GM21367 (cell line): ENCODE data around the gene MMP19.
"Not testable (repeated sequence)": the region's sequence is repeated elsewhere in the genome, so short reads cannot be mapped to it uniquely, and the experiment has no call there.

ENCODE experiments used
- ATAC-seq: cut with Tn5 transposase; IDR thresholded peaks from one replicate; pipeline ENCODE4 v1.9.1; 2021; ENCODE audit not compliant: unreplicated experiment

Gene MMP19

DNA sequence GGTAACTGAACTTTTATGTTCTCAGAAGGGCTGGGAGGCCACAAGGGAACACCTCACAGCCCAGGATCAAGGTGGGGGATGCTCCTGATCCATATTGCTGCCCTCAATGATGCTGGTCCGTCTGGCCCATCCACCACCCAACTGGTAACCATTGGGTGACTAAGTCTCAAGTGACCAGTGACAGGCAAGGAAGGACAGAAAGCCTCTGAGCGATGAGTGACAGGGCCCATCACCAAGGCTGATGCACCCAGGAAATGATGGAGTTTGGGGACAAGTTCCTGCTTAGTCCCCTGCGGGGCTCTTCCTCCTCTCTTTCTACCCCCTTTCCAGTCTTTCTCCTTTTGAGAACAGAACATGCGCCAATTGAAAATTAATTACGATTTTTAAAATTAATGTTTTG, 2.6 kb upstream of the MMP19 start:
- ATAC-seq: no peak

DNA sequence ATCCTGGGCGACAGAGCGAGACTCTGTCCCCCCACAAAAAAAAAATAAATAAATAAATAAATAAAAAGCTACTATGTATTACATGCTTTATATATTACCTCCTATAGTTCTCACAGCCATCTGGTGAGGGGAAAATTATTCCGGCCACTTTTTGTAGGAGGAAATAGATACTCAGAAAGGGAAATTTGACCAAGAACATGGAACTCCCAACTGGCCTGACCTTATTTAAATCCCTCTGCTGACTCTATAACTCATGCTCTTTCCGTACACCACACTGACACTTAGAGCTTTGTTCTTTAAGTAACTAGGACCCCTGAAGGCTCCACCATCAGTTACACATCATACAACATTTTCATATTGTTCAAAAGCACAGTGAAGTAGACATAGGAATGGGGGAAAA, 2.2 kb upstream of the MMP19 start:
- no peak for ATAC-seq

DNA sequence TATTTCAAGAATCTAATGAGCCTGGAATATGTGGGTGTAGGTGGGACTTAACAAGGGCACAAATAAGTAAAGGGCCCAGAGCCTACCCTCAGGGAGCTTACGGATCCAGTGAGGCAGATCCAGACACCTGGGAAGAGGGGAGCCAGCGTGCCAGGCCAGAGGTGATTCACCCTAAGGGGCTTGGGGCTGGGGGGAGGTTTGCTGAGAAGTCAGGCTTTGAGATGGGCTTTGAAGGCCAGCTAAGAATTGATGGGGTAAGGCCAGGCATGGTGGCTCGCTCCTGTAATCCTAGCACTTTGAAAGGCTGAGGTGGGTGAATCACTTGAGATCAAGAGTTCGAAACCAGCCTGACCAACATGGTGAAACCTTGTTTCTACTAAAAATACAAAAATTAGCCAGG, 695 bp upstream of the MMP19 start:
- no peak for ATAC-seq

DNA sequence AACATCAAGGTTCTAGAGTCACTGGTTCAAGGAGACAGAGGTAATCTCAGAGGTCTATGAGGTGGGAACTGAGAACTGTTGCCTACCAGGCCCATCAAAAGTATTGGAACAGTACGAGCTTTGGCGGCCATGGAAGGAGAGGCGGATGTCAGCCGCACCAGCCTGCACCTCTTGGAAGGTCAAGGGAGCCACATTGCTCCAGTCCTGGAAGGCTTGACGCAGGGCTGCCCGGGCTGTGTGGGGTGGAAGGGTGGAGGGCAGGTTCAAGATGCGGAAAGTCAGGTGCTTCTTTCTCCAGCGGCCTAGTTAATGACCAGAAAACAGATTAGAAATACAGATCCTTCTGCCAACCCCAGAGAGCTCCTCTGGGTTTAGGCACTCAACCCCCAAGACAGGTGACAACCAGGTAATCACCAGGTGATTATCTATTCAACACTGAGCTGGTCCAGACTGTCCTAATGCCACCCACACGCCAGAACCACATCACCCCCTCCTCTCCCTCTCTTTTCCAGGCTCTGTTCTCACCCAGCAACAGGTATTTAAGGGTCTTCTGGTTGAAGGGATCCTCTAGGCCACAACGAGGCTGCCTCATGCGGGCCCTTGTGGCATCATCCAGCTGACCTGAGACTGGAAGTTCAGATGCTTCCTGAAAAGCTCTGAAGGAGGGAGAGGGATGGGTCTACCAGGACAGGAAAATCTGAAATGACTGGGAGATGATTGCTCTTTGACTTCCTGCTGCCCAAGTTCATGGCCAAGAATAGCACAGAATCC, 2.0 kb downstream of the MMP19 start:
- ATAC-seq: no peak

DNA sequence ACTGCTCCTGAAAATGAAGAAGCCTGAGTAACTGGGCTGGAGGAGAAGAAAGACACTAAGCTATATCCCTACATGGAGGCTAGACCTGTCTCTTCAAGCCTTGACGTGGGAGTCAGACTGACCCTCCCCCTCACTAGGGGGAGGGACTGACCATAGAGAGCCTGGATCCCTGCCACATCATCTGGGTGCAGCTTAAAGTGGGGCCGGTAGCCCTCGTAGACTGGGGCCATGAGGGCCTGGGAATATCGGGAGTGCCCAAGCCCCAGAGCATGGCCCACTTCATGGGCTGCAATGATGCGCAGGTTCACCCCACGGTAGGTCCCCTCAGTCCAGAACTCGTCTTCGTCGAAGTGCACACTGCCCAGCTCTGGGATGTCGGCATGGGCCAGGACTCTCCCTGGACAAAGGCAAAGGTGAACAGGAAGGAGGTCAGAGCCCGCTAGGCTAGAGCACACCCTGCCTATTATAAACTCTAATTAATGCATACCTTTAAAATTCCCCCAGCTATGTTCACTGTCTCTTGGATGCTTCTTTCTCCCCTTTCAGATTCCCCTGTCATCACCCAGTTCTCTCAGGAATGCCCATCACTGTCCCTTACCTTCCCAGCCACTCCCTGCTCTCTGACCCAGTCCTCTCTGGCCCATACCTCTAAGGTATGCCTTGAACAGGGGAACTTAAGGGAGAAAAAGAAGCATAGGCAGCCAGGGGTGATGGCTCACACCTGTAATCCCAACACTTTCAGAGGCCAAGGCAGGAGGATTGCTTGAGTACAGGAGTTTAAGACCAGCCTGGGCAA, 3.2 kb downstream of the MMP19 start:
- no peak for ATAC-seq

DNA sequence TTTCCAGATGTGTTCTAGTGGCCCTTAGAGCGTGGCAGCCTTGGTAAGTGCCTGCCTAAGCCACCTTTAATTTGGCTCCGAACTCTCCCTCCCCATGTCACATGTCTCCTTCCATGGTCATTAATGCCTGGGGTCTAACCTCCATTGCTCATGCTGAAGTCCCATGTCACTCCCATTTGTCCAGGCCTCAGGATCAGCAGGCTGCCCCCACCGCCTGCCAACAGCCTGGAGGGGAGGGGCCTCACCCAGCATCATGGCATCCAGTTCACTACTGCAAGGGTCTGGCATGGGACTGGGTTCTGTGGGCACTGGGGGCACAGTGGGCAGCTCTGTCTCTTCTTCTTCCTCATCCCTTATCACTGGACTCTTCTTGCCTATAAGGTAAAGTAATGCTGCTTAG, 4.4 kb downstream of the MMP19 start:
- ATAC-seq: no peak

DNA sequence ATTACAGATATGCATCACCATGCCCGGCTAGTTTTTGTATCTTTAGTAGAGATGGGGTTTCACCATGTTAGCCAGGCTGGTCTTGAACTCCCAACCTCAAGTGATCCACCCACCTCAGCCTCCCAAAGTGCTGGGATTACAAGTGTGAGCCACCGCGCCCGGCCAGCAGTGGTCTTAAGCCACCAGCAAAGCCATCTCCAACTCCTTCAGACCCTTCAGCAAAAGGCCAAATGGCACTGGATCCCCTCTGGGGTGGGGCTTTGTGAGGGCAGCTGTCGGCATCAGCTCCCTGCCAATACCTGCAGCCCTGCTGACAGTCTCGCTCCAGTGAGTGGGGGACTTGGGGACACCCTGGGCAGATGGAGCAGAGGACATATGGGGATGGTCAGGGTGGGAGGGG, 8.3 kb downstream of the MMP19 start:
- ATAC-seq: not testable (repeated sequence)

DNA sequence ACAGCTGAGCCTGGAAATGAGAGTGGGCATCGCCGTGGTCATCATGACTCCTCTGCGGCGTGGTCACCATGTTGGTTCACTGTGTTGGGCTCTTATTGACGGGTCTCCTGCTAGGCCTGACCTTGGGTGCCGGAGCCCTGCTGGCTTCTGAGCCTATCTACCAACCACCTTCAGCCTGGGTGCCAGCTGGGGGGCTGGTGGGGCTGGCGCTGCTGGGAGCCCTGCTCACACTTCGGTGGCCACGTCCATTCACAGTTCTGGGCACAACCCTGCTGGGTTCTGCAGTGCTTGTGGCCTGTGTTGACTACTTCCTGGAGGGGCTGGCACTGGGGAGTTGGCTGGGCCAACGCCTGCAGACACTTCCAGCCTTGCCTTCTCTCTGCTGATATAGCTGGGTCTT, 9.7 kb downstream of the MMP19 start:
- ATAC-seq: no peak

DNA sequence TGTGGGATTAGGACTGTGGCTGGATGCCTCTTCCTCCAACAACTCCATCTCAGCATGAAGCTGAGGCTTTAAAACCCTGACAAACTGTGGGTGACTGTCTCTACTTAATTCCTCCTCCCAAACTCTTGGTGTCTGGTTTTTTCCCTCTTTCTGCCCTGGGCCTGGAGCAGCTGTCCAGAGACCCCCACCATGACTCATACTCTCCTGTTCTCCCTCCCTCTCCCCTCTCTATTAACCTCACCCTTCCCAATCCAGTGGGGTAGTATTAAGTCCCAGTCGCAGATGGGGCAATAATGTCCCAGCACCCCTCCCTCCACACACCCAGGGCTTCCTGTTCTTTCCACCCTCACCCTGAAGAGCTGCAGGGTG, 11.3 kb downstream of the MMP19 start:
- no peak for ATAC-seq

DNA sequence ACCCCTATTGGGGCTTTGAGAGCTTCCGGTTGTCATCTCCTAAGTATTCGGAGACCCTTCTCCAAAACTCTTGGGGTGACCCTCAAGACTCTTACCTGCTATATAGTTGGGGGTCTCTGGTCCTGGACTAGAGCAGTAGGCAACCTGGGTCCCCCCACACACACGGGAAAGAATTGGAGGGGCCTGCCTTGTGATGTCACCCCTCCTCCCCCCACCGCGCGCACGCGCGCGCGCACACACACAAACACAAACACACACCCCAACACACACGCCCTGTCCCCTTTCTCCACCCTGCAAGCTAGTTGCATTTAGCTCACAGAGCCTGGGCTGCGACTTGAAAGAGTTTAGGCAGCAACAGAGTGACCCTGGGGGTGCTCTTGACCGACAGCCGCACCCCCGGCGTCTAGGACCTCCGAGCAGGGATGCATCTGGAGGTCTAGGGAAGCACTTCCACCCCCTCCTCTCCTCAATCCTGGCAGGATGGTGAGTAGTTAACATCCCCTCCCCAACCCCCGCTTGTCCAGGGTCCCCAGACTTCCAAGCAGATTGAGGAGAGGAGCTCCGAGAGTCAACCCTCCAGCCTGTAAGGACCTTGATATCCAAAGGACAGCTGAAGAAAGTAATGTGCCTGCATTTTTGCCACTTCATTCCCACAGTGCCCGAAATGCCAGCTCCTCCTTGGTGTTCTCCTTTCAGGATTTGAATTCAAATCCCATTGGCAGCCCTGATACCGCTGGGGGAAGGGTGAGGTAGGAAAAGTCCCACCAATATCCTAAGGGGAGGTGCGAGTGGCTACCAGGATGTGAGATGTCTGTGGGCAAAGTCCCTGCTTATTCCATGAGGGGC, 11.9 kb downstream of the MMP19 start:
- ATAC-seq: no peak

DNA sequence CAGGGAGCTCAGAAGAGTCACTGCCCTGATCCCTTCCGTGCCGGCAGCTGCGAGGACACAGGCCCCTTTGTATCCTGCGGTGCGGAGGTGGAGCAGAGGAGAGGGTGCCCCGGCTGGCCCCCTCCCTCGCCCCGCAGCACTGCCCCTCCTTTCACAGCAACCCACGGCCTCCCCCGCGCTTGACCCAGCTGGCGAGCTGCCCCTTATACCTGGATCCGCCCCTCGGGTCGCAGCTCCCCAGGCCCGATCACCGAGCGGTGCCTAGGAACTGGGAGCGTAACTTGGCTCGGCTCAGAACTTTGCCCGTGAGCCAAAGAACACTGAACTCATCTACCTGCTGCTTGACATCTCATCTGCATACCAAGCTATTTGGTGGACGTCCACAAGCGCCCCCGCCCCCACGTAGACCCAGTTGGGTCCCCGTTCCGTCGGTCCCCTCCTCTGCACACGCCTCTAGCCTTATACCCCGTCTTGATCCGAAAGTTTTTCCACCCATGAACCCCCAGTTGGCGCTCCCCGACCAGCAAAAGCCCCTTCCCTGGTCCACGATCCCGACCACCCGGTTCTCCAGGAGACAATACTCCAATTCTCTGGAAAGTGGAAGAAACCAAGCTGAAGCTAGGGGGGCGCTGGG, 12.7 kb downstream of the MMP19 start:
- no peak for ATAC-seq

DNA sequence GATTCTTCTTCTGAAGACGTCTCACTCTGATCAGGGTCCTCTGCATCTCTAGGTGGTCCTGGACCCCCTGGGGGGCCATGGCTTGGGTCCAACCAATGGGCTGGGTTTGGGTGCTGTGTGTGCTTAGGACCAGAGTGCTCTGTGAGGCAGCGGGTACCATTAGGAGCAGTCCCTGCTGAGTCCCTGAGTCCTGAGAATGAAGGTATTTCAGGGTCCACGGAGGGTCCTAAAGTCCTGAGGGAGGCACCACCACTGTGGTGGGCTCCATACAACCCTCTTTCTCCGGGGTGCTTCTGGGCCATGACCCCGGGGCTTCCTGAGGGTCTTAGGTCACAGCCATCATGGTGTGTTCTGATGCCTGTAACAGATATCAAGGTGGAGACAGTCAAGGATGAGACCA, 14.4 kb downstream of the MMP19 start:
- no peak for ATAC-seq

DNA sequence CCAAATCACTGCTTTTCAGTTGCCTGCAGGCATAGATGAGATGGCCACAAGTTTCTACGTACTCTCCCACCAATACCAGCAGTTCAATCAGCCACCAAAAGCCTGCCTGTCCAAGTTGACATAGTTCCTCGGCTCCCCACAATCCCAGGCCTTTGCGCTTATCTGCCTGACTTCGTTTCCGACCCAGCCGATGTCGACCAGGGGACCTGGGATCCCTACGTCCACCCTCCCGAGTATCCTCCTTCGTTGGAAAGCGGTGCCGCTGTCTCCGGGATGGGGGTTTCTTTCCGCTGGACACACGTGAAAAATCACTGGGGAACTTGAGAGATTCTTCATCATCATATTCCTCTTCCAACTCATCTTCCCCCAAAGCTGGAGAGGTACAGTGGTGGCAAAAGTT, 14.9 kb downstream of the MMP19 start:
- ATAC-seq: no peak

DNA sequence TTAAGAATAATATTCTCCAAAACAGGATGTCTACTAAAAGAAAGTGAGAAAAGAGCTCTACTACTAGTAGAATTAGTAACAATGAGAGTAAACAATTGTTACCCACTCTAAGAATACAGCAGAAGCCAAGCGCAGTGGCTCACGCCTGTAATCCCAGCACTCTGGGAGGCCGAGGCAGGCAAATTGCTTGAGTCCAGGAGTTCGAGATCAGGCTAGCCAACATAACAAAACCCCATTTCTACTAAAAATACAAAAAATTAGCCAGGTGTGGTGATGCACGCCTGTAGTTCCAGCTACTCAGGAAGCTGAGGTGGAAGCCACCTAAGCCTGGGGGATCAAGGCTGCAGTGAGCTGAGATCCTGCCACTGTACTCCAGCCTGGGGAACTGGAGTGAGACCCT, 18.0 kb downstream of the MMP19 start:
- ATAC-seq: no peak

DNA sequence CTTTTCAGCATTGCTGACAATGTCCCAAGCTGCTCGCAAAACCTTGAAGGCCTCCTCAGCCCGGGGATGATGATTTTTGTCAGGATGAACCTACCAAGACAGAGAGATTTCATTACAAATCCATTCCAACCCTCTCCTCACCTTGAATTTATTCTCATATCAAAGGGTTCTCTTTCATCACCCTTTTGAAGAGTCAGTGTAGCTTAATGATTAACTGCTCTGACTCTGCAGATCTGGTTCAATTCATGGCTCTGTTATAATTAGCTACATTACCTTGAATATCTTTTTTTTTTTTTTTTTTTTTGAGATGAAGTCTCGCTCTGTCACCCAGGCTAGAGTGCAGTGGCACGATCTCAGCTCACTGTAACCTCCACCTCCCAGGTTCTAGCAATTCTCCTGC, 19.3 kb downstream of the MMP19 start:
- ATAC-seq: no peak

DNA sequence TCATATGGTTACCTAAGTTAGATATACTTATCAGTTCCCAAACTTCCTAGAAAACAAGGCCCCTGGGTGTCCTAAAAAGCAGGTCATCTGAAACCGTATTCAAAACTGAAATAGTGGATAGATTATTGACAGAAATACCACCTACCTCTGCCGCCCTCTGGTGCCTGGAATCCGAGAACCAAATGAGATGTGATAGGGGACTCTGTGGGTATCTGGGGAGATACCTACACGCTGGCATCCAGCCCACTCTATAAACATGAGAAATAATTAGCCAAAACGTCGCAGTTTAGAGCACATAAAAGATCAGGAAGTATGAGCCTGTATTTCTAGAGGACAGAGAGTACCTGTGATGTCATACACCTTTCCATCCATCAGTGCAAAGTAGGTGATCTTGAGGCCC, 20.5 kb downstream of the MMP19 start:
- ATAC-seq: no peak

DNA sequence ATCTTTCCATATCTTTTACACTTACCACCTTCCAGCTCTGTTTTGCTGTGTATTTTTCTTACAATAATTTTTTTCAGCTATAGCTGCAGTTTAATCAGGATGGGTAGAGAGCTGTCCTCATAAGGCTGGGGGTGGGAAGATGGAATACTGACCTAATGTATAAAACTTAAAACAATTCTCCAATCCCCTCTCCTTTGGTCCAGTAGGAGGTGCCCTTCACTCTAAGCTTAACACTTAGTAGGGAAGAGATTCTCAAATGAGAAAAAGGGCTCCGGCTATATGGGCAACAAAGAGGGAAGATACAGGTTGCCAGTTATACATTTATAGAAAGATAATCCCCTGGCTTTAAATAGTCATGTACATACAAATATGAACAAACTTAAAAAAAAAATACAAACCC, 22.1 kb downstream of the MMP19 start:
- no peak for ATAC-seq

DNA sequence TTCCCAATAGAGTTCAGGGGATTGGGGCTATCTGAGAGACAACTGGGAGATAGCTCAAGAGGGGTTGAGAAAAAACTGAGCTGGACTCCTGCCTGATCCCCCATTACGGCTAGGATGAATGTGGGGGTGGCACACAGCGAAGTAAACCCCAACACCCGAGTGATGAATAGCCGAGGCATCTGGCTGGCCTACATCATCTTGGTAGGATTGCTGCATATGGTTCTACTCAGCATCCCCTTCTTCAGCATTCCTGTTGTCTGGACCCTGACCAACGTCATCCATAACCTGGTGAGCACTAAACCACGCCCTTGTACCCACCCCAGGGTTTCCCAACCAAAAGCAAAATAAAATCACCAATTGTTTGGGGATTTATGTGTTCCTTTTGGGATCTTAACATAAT, 23.9 kb downstream of the MMP19 start:
- ATAC-seq: no peak

DNA sequence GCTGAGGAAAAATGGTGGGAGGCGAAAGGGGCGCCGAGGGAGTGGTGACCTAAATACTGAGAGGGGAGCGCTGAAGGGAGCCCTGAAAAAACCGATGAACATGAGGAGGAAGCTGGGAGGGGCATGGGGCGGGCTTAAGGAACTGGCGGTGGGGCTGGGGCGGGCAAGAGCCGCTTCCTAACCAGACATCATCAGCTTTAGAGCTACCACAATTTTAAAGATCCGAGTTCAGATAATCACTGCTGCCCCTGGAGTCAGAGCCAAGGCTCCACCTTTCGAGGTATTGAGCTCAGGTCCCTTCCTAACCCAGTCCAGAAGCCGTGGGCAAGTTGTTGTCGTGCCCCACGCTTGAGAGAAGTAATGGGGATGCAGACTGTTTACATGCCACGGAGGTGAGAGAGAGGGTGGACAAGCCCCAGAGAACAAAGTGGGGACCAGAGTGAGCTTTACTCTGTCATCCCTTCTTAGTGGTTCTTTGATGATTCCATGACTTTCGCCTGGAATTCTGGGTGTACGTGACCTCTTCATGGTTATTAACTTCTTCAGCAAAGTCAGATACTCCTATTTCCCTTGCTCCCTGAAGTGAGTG, 24.5 kb downstream of the MMP19 start:
- ATAC-seq: peak; percentile 21

DNA sequence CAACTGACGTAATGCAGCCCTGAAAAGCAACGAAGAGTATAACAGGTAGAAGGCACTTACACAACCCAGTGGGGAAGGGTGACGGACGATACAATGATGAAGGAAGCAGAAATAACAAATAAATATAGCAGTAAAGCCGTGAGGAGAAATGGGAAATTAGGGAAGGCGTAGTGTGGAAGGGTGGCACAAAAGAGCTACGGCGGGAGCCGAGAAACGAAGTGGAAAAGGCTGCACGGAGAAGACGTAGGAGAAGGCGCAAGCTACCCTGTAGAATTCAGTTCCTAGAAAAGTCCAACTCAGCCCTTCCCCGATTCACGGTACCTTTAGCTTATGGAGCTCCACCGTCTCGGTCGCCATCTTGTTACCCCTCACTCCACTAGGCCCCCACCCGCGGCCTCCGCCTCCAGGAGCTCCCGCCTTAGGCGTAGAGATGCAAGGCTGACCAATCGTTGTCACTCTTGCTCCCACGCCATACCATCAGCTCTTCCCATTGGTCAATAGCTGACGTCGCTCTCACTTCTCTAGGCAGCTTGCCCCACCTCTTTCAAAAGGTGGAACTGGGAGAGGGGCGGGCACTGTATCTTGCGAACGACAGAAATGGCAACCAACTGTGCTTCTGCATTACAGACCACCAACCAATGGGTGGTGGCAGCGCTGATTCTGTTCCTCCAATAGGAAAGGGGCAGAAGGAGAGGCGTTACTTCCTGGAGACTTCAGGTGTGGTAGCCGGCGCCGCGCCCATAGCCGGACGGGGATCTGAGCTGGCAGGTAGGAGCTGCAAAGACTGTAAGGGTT, 25.2 kb downstream of the MMP19 start, which contains the start of the genes ORMDL2 and SARNP:
ORMDL2 (plus strand) TSS at position 697 of the 795 bp plus-strand sequence. CDS start 959 bp downstream, outside the sequence.
SARNP (minus strand) TSS at position 380 of the 795 bp plus-strand sequence; CDS start at position 357, 23 bp downstream.
- ATAC-seq: peak; percentile 96
